Right hindlimb (tissue), 1 donor: ENCODE measurements around the gene ASB9.
A peak's percentile ranks its signal among the peaks of the same experiment; 100 is the strongest.
"Not testable (repeated sequence)": the region's sequence is repeated elsewhere in the genome, so short reads cannot be mapped to it uniquely, and the experiment has no call there.

Experiments
- DNase-seq: peaks from one replicate; pipeline ENCODE4 v3.0.0-alpha.2; 2018

ASB9 gene, protein sequence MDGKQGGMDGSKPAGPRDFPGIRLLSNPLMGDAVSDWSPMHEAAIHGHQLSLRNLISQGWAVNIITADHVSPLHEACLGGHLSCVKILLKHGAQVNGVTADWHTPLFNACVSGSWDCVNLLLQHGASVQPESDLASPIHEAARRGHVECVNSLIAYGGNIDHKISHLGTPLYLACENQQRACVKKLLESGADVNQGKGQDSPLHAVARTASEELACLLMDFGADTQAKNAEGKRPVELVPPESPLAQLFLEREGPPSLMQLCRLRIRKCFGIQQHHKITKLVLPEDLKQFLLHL

GRCh38 chrX:15269618-15270521, at the start of gene ASB9:
Gene ASB9, minus strand, starts transcription at chrX:15270083. Its CDS starts 209 bp downstream, at chrX:15269874.
- DNase-seq = peak; percentile 46

DNA sequence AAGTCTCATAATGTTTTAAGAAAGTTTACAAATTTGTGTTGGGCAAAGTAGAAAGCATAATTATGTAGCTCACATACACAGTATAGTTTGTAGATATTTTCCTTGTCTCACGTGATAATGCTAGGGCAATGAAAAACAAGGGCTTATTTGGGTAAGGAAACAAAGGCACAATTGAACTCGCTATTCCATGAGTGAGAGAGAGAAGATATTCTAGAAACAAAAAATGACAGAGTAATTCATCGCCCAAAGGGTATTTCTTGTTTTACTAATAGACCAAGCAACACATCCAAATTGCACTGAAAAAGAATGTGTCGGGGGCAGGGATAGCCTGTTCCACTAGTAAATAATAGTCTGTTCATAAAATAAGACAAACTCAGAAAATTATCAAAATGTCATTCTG, 49.2 kb upstream of the ASB9 start:
- no peak for DNase-seq

- no peak for DNase-seq
Observed at GRCh38 chrX:15315509-15315908, 45.6 kb upstream of the ASB9 start, which contains the start of gene ASB11. Gene ASB11, minus strand, starts transcription at chrX:15315640. Its CDS starts 35 bp downstream, at chrX:15315605.

GRCh38 chrX:15314472-15314871, 44.6 kb upstream of the ASB9 start:
- no peak for DNase-seq

DNA sequence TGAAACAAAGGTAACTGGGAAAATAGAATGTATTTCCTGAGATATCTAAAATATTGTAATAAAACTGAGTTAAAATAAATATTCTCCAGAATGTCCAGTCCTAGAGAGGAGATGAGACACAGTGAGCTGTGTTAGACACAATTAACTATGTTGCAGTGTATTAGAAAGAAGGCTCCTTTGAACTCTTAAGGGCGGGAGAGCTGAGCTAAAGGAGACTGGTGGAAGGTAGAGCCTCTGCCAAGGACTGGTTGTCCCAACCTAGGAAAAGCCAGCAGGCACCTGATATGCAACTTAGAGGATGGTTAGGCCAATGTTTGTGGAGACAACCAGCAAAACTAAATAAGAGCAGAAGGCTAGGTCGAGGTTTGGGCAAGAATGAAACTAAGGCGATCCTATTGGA, 41.2 kb upstream of the ASB9 start:
- DNase-seq = no peak

- DNase-seq = peak; percentile 35
Observed at GRCh38 chrX:15310117-15310516, 40.2 kb upstream of the ASB9 start.

GRCh38 chrX:15305899-15306298, 36.0 kb upstream of the ASB9 start:
- not testable (repeated sequence) for DNase-seq

GRCh38 chrX:15301924-15302323, 32.0 kb upstream of the ASB9 start:
- DNase-seq = peak; percentile 22

- no peak for DNase-seq
Observed at GRCh38 chrX:15299941-15300851, 30.3 kb upstream of the ASB9 start.

GRCh38 chrX:15298780-15299179, 28.9 kb upstream of the ASB9 start:
- DNase-seq = no peak

- DNase-seq = no peak
Observed at GRCh38 chrX:15298201-15298600, 28.3 kb upstream of the ASB9 start.

GRCh38 chrX:15293451-15293850, 23.6 kb upstream of the ASB9 start:
- DNase-seq = no peak

GRCh38 chrX:15292861-15293260, 23.0 kb upstream of the ASB9 start:
- no peak for DNase-seq

GRCh38 chrX:15277604-15278003, 7.7 kb upstream of the ASB9 start:
- no peak for DNase-seq

DNA sequence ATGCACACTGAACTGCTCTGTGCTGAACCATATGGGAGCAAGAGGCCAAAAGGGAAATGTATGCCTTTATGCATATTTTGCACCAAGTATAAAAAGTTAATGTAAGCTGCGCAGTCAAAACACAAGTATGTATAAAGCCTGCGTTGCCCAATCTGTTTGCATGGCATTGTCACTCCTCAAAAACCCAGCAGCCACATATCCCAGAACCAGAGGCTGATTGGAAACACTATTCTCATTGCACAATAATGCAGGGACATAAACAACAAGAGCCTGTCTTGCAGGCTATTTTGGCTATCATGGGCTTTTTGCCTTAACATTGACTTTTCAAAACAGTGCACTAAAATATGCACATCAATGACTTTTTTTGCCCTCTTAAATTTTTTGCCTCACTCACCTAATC, 5.1 kb upstream of the ASB9 start:
- DNase-seq = no peak

DNA sequence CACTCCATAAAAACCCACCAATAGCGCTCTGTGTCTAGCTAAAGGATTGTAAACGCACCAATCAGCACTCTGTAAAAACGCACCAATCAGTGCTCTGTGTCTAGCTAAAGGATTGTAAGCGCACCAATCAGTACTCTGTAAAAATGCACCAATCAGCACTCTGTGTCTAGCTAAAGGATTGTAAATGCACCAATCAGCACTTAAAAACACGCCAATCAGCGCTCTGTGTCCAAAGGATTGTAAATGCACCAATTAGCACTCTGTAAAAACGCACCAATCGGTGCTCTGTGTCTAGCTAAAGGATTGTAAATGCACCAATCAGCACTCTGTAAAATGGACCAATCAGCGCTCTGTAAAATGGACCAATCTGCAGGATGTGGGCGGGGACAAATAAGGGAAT, 3.4 kb upstream of the ASB9 start:
- not testable (repeated sequence) for DNase-seq

DNA sequence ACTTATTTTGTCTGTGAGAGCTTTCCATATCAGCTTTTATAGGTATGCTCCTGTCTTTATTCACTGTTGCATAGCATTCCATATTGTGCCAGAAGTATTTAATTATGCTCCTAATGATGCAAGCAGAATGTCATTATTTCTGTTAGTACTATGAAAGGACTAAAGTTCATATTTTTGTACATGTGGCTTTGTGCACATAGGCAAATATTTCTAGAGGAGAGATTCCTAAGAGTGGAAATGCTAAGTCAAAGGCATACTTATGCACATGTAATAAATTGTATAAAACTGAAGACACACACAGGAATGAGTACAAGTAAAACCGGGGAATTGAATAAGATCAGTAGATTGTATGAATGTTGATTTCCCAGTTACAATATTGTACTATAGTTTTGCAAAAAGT, 1.9 kb upstream of the ASB9 start:
- DNase-seq = no peak

- no peak for DNase-seq
Observed at GRCh38 chrX:15269120-15269519, 763 bp downstream of the ASB9 start.

GRCh38 chrX:15254852-15255251, 15.0 kb downstream of the ASB9 start:
- DNase-seq = no peak

- DNase-seq = no peak
Observed at GRCh38 chrX:15245896-15246295, 24.0 kb downstream of the ASB9 start.

DNA sequence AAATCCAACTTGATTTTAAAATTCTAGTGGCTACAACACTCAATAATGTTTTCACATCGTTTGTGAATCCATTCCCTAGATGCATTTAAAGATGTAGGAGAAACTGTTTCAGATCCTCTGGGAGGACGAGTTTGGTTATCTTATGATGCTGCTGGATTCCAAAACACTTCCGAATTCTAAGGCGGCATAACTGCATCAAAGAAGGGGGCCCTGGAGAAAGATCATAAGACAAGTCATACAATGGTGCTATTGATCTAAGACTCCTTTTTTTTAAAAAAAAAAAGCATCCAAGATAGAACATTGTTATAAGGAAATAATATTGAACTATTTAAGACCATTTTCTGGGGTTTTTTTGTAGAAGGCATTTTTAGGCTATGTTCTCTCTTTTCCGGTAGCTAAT, 25.5 kb downstream of the ASB9 start:
- no peak for DNase-seq

GRCh38 chrX:15242899-15243555, 26.9 kb downstream of the ASB9 start:
- peak; percentile 27 for DNase-seq
